Cardiac muscle cell (in vitro differentiated cells and primary cell): ENCODE measurements around the gene KRTAP17-1. TPM values are rescaled to one million over a fixed set of nuclear protein-coding genes. Genes with fewer than 3 reads are reported as not detected.

Experiments used
- DNase-seq, 2 donors: peaks; one replicate each; pipeline versions ENCODE4 v3.0.0 to v3.0.0-alpha.2; 2010 to 2017; ENCODE audit warnings: low read depth in 1 of 2, low spot score in 1 of 2
- H3K27ac ChIP-seq: fragments of 200-600 bp; sonication (generic); 2 replicates; pipeline ENCODE4 v1.5.1; 2016
- H3K27me3 ChIP-seq: fragments of 200-600 bp; sonication (generic); 2 replicates; pipeline ENCODE4 v1.6.0; 2016; ENCODE audit warnings: control low read depth
- H3K36me3 ChIP-seq: fragments of 200-600 bp; sonication (generic); 2 replicates; pipeline ENCODE4 v1.5.1; 2016; ENCODE audit warnings: control low read depth
- H3K4me1 ChIP-seq: fragments of 200-600 bp; sonication (generic); 2 replicates; pipeline ENCODE4 v1.8.1; 2017; ENCODE audit warnings: low read depth, mild to moderate bottlenecking, mixed run types
- H3K4me3 ChIP-seq: fragments of 200-600 bp; sonication (generic); 2 replicates; pipeline ENCODE4 v1.5.1; 2016; ENCODE audit warnings: mild to moderate bottlenecking
- H3K9me3 ChIP-seq: fragments of 200-600 bp; sonication (generic); 2 replicates; pipeline ENCODE4 v1.5.1; 2017; ENCODE audit warnings: low read depth, mild to moderate bottlenecking, control low read depth
- CTCF ChIP-seq: IDR thresholded peaks from 2 replicates; pipeline ENCODE4 v1.5.1; 2012; ENCODE audit warnings: low read depth, mild to moderate bottlenecking, low read length
- polyA plus RNA-seq: library from polyadenylated mRNA; unstranded; fragments of >200 nt; fragmentation: Nextera tagmentation; extraction: Ambion mirVana; gene quantifications from 2 replicates; pipeline ENCODE4 v1.2.1, GENCODE V29; 2016
- total RNA-seq: library from RNA; depleted of rRNA; stranded (reverse); fragments of >200 nt; gene quantifications from 2 replicates; pipeline ENCODE4 v1.2.3, GENCODE V29; 2016

The KRTAP17-1 gene
- total and polyA plus RNA-seq, 2 experiments from 2014 or later, result not detected

DNA sequence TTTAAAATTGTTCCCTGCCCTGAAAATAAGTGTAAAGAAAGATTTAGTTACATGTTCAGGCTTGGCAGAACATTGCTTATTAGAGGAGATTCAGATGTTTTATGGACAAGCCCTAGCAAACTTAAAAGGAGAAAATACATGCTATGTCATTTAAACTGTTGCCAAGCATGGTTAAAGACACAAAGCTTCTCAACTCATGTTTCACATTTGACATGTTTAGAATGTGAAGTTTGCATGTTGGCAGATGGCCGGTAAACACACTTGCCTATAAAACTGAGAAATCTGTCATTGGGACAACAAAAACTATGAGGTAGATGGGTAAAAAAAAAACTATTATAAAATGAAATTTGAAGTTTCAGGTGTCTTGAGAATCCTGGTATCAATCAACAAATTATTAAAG lies 18.7 kb downstream of the KRTAP17-1 start:
- Histone ChIP-seq H3K4me1 (no peaks in the 10 kb centered on the region), H3K27ac (no peak overlapping the region), H3K36me3 (no peaks in the 10 kb centered on the region), H3K4me3 (no peak overlapping the region), H3K27me3 (no peaks in the 10 kb centered on the region), H3K9me3 (no peaks in the 10 kb centered on the region)
- DNase-seq, result no peak
- no peak for TF ChIP-seq CTCF

- no peak for TF ChIP-seq CTCF
- Histone ChIP-seq H3K4me1 (no peaks in the 10 kb centered on the region), H3K27ac (no peak overlapping the region), H3K9me3 (no peaks in the 10 kb centered on the region), H3K36me3 (no peaks in the 10 kb centered on the region), H3K4me3 (no peak overlapping the region), H3K27me3 (no peaks in the 10 kb centered on the region)
- no peak for DNase-seq
These were observed 21.5 kb downstream of the KRTAP17-1 start for GRCh38 chr17:41294016-41294415.

- H3K4me1 ChIP-seq, result no peaks in the 10 kb centered on the region
- no peak for DNase-seq
- H3K4me3 ChIP-seq, result no peak overlapping the region
- H3K27ac ChIP-seq, result no peak overlapping the region
- no peak for TF ChIP-seq CTCF
- H3K27me3 ChIP-seq, result no peaks in the 10 kb centered on the region
- H3K36me3 ChIP-seq, result no peaks in the 10 kb centered on the region
- no peaks in the 10 kb centered on the region for H3K9me3 ChIP-seq
These were observed 28.5 kb downstream of the KRTAP17-1 start for GRCh38 chr17:41287050-41287449.

- no peak for TF ChIP-seq CTCF
These were observed 31.0 kb downstream of the KRTAP17-1 start for GRCh38 chr17:41284546-41284945.

DNA sequence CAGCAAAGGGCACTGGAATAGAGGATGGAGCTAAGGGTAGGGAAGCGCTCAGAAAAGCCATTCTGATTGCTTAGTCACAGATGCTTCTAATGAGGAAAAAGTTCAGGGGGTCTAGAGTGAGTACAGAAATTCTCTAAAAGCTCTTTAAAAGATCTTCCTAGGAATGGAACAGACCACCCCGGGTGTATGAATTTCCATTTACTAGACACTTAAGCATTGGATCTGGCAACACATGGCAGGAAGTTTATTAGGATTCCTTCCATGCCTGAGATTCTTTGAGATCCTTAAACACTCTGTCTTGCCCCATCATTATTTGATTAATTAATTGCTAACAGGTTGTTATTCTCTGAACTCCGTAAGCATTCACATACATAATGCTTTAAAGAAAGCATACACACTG lies 31.5 kb downstream of the KRTAP17-1 start:
- Histone ChIP-seq H3K4me1 (no peaks in the 10 kb centered on the region), H3K4me3 (no peak overlapping the region), H3K9me3 (no peaks in the 10 kb centered on the region), H3K36me3 (no peaks in the 10 kb centered on the region), H3K27me3 (no peaks in the 10 kb centered on the region), H3K27ac (no peak overlapping the region)
- no peak for DNase-seq
- no peak for TF ChIP-seq CTCF

More at GRCh38 chr17:41284546-41284945, 31.0 kb downstream of the KRTAP17-1 start:
- no peak for DNase-seq
- Histone ChIP-seq H3K9me3 (no peaks in the 10 kb centered on the region), H3K27me3 (no peaks in the 10 kb centered on the region), H3K4me1 (no peaks in the 10 kb centered on the region), H3K36me3 (no peaks in the 10 kb centered on the region), H3K4me3 (no peak overlapping the region), H3K27ac (no peak overlapping the region)
